GM12865 (cell line): ENCODE results near the gene ANKRD40.
A peak's percentile ranks its signal among the peaks of the same experiment; 100 is the strongest.

ENCODE experiments used
- DNase-seq: peaks from one replicate; pipeline ENCODE4 v3.0.0; 2010; ENCODE audit warnings: low read depth
- H3K4me3 ChIP-seq: 2 replicates; pipeline ENCODE4 v1.5.1; 2011; ENCODE audit warnings: mild to moderate bottlenecking, low read depth, low read length, control low read depth
- CTCF ChIP-seq: IDR thresholded peaks from 2 replicates; pipeline ENCODE4 v1.5.1; 2011; ENCODE audit warnings: low read length, control low read depth, low read depth, inconsistent platforms; ENCODE audit not compliant: insufficient read depth; ENCODE audit errors: missing control alignments

Gene ANKRD40

DNA sequence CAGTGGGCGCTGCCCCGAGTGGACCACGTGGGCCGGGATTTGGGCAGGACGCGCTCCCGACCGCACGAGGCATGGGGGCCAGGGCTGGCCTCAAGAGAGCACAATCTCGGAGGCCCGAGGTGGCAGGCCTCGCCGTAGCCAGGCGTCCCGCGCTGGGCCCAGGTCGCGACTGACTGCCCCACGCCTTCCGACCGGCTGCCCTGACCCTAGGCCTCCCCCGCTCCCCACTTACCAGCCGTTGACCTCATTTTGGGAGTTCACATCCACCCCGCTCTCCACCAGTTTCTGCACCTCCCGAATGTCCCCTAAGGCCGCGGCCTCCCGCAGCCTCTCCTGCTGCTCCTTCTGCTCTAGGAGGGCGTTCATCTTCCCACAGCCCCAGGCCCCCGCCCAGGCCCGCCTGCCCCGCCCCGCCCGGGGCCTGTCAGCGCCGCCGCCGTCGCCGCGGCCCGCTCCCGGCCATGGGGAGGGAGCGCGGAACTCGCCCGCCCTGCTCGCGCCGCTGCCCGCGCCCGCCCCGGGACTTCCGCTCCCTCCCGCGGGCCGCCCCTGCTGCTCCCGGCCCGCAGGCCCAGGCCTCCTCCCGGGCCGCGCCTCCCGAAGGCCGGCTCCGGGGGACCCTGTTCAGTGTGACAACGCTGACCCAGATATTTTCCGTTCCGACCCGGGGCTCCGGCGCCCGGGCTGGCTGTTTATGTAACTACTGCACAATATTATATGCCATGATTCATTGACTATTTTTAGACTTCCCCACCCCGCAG, at the start of gene ANKRD40:
TSS of gene ANKRD40 (minus strand) at position 626 of the 761 bp plus-strand sequence. CDS start at position 366, 260 bp downstream.
- H3K4me3 ChIP-seq = peak within 1 kb of the TSS; percentile 80
- DNase-seq = peak; percentile 94
- TF ChIP-seq CTCF = no peak

GRCh38 chr17:50754521-50754920, 46.8 kb upstream of the ANKRD40 start:
- DNase-seq = no peak
- no peak for TF ChIP-seq CTCF
- H3K4me3 ChIP-seq = no peak overlapping the region

GRCh38 chr17:50749245-50749644, 41.5 kb upstream of the ANKRD40 start:
- no peak for DNase-seq
- TF ChIP-seq CTCF = no peak
- no peak overlapping the region for H3K4me3 ChIP-seq

DNA sequence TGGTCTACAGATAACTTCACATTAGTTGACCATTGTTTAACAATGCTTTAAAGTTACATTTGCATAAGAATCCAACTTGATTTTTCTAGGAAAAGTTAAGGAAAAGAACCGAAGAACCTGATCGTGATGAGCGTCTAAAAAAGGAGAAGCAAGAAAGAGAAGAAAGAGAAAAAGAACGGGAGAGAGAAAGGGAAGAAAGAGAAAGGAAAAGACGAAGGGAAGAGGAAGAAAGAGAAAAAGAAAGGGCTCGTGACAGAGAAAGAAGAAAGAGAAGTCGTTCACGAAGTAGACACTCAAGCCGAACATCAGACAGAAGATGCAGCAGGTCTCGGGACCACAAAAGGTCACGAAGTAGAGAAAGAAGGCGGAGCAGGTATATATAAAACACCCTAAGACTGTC, 37.9 kb upstream of the ANKRD40 start:
- TF ChIP-seq CTCF = no peak
- no peak overlapping the region for H3K4me3 ChIP-seq
- no peak for DNase-seq

- no peak overlapping the region for H3K4me3 ChIP-seq
- DNase-seq = no peak
- TF ChIP-seq CTCF = no peak
Measured at GRCh38 chr17:50739098-50739497, 31.4 kb upstream of the ANKRD40 start.

DNA sequence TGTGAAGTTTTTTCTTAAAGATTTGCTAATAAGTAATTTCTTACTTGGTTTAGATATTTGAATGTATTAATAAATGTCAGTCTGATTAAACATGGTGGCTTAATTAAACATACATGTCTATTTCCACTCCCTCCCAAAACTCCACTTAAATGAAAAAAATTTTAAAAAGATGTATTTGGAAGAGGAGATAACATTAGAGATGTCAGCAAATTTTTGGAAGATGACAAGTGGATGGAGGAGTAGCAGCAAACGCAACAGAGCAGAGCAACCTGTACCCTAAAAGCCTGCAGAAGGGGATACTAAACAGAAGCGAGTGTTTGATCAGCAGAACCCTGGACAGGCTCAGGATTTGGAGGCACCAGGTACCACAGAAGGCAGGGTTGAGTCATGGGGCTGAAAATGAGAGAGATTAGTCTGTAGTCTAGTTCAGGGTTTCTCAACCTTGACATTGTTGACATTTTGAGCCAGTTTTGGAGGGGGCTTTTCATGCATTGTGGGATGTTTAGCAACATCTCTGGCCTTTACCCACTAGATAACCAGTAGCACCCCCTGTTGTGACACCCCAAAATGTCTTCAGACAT, 29.5 kb upstream of the ANKRD40 start:
- H3K4me3 ChIP-seq = no peak overlapping the region
- TF ChIP-seq CTCF = no peak
- DNase-seq = peak; percentile 20
